Sigmoid colon (tissue), 4 donors: ENCODE data around the gene CACNA1C.

ENCODE experiments used
- CTCF ChIP-seq, 4 experiments: fragments of 450-650 bp in 3 of 4; fragments of 200-600 bp in 1 of 4; IDR thresholded peaks; one replicate each; pipeline ENCODE4 v1.5.1; 2016 to 2019; ENCODE audit warnings: antibody characterized with exemption in 4 of 4, mild to moderate bottlenecking in 3 of 4, moderate library complexity in 2 of 4
- POLR2AphosphoS5 ChIP-seq, 4 donors: sonication (generic); formaldehyde crosslinking; IDR thresholded peaks; one replicate each; pipeline ENCODE4 v1.6.1; 2017; ENCODE audit warnings: antibody characterized with exemption in 4 of 4

- no peak for TF ChIP-seq CTCF (IDR thresholded peaks at IDR 0.05)
- TF ChIP-seq POLR2AphosphoS5 (IDR thresholded peaks at IDR 0.05), result no peak
Measured at GRCh38 chr12:2276288-2277033, 223.7 kb downstream of the CACNA1C start.
